Measurements from ENCODE around the gene ARHGEF1. TPM values are rescaled to one million over a fixed set of nuclear protein-coding genes. Genes with fewer than 3 reads are reported as not detected.

Gene ARHGEF1
- total RNA-seq, 4 donors from 2014 or later, result 53.1 to 129 (median 72.0) TPM

- DNase-seq (ENCODE audit: low spot score) (no peak), ATAC-seq (ENCODE audit: low FRiP score) (no peak)
- no peak for TF ChIP-seq CTCF (IDR thresholded peaks at IDR 0.05)
Measured at GRCh38 chr19:41845051-41845590, 37.9 kb upstream of the ARHGEF1 start.

GRCh38 chr19:41847351-41848105 is 35.5 kb upstream of the ARHGEF1 start:
- no peak for TF ChIP-seq CTCF (IDR thresholded peaks at IDR 0.05)
- no peak for DNase-seq (ENCODE audit: low spot score)
- ATAC-seq (ENCODE audit: low FRiP score), result no peak

GRCh38 chr19:41848666-41849065 is 34.3 kb upstream of the ARHGEF1 start:
- ATAC-seq (ENCODE audit: low FRiP score) (no peak), DNase-seq (ENCODE audit: low spot score) (no peak)
- no peak for TF ChIP-seq CTCF (IDR thresholded peaks at IDR 0.05)

GRCh38 chr19:41849067-41849466 is 33.9 kb upstream of the ARHGEF1 start:
- TF ChIP-seq CTCF (IDR thresholded peaks at IDR 0.05), result no peak
- DNase-seq (ENCODE audit: low spot score), result no peak
- no peak for ATAC-seq (ENCODE audit: low FRiP score)

- no peak for DNase-seq (ENCODE audit: low spot score)
- no peak for TF ChIP-seq CTCF (IDR thresholded peaks at IDR 0.05)
- ATAC-seq (ENCODE audit: low FRiP score), result no peak
Measured at GRCh38 chr19:41850381-41850780, 32.6 kb upstream of the ARHGEF1 start.

GRCh38 chr19:41851456-41851855 is 31.5 kb upstream of the ARHGEF1 start:
- DNase-seq (ENCODE audit: low spot score) (no peak), ATAC-seq (ENCODE audit: low FRiP score) (no peak)
- TF ChIP-seq CTCF (IDR thresholded peaks at IDR 0.05), result no peak

- TF ChIP-seq CTCF (IDR thresholded peaks at IDR 0.05), result no peak
- no peak for ATAC-seq (ENCODE audit: low FRiP score)
- DNase-seq (ENCODE audit: low spot score), result no peak
Measured at GRCh38 chr19:41853344-41853743, 29.6 kb upstream of the ARHGEF1 start.
